Suppressor macrophage treated with lipopolysaccharide for 1 hour (primary cell): Measurements from ENCODE around the gene ARFRP1.
"Not testable (repeated sequence)": the region's sequence is repeated elsewhere in the genome, so short reads cannot be mapped to it uniquely, and the experiment has no call there.

ENCODE experiments used
- DNase-seq, 3 donors: peaks; one replicate each; pipeline ENCODE4 v3.0.0-alpha.2; 2020 to 2022

ARFRP1 gene

DNA sequence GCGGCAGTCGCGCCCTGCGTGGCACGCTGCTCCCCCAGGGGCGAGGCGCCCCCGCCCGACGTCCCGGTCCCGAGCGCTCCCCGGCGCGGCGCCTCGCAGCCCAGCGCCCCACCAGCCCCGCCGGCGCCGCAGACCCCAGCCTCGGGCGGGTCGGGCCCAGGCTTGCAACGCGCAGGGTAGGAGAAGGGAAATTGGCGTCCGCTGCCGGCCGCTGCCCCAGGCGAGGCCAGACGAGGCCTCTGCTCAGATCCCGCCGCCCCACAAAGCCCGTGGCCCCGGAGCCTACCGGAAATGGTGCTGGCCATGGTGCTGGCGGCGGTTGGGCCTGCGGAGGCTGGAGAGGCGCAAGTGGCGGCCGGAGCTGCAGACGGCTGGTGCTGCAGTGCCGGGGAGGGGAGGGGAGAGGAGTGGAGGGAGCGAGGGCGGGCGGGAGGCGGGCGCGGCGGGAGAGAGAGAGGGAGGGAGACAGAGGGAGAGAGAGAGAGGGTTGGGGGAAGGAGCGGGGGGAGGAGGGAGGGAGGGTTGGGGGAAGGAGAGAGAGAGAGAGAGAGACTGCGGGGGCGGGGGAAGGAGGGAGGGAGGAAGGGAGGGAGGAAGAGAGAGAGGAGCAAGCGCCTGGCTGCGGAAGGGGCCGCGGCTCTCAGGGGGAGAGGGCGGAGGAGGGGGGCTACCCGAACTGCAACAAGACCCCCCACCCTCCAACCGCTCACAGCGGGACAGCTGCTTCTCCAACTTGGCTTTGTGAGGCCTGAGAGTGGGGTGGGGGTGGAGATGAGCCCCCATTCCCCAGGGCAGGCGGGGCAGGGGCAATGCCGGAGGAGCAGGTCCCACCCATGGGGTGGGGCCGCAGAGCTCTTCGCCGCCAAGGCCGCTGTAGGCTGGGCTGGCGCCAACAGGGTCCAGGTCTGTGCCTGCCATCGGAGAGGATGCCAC is 54.5 kb downstream of the ARFRP1 start, which contains the start of gene STMN3:
Gene STMN3, minus strand, starts transcription at position 384 of the 933 bp plus-strand sequence. Its CDS starts 79 bp downstream, at position 305.
- DNase-seq = peak; percentile 80 to 93 (median 88)

DNA sequence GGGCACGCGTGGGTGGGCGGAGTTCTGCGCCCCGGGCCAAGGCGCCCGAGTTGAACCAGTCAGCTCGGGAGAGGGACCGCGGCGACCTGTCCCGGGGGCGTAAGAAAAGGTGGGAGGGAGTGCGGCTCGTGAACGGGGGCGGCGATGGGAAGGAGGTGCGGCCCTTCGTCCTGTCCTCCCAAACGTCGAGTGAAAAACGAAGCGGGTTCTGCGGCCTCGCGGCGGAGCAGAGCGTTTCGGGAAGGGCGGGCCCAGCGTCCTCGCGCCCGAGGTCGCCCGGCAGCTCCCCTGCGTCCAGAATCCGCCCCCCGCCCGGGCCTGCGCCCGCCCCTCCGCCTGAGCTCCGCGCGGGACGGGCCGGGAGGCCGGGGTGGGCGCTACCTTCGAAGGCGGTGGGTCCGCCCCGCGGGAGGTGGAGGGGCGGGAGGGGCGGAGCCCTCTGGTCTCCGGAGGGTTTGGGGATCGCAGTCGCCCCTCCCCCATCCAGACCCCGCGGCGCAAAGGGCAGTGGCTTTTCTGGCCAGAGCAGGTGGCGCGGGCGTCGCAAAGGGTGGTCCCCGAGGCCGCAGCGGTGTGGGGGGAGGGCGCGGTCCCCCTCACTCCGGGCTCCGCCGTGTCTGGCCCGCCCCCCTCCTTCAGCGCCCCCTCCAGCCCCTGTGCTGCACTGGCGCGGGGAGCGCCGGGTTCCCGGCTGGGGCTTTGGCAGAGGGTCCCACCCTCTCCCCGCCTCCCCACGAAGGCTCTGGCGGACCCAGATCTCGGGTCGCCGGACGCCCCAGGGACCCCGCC is 55.4 kb downstream of the ARFRP1 start:
- no peak for DNase-seq

DNA sequence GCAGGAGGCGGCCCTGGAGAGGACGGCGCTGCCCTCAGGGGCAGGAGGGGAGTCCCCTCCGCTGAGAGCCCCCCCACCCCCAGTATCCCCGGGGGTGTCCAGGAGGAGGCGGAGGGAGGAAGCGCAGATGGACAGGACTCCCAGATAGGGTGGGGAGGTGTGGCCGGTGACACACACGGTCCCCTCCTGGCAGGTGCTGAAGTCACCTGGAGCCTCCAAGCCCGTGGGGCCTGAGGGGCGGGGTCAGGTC is 55.9 kb downstream of the ARFRP1 start:
- DNase-seq = no peak

- not testable (repeated sequence) for DNase-seq
These were observed 57.3 kb downstream of the ARFRP1 start for GRCh38 chr20:63650486-63650885.

GRCh38 chr20:63648895-63649589 is 58.7 kb downstream of the ARFRP1 start:
- no peak for DNase-seq
